Measurements from ENCODE around the gene GAS2L3. TPM values are rescaled to one million over a fixed set of nuclear protein-coding genes. Genes with fewer than 3 reads are reported as not detected.

GAS2L3 gene
- total and polyA plus RNA-seq, 2 donors from 2014 or later = 1.7 to 12.6 TPM

DNA sequence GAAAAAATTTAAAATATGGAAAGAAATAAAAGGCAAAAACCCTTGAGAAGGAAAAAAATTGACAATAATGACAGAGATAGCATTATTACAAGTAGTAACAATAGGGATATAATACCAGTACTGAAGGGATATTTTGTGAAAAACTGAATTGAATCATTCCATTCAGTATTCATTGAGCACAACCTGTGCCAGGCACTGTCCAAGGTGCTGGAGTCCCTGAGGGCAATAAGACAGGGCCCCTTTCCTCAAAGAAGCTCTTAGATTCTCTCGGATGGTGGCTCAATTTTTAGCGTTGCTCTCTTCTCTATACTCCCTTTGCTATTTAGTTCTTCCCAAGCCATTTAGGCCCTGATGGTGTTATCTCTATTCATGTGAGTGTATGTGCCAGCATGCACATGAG is 34.3 kb upstream of the GAS2L3 start:
- no peaks in the 10 kb centered on the region for H3K27me3 ChIP-seq (ENCODE audit: control insufficient read depth, insufficient read depth, low read length)
- intact Hi-C loops (cut with DNase I) = no loop called here
- no peak for FAIRE-seq
- no peaks in the 10 kb centered on the region for H3K4me1 ChIP-seq (ENCODE audit: control insufficient read depth in 2 of 3, insufficient read depth in 2 of 3, low read depth in 1 of 3, low read length in 3 of 3)
- H3K27ac ChIP-seq (ENCODE audit: low read depth in 2 of 2, low read length in 2 of 2) = no peak overlapping the region
- no peak overlapping the region for H3K9ac ChIP-seq (ENCODE audit: low read length in 3 of 3)
- H3K36me3 ChIP-seq (ENCODE audit: control insufficient read depth in 2 of 3, insufficient read depth in 3 of 3, low read length in 3 of 3) = peaks cover 0 to 4% (median 3%) of the 10 kb centered on the region in 3 donors
- peak in 3 of 5 donors; percentile 39 to 76 (median 57) for DNase-seq
- no peaks in the 10 kb centered on the region for H3K9me3 ChIP-seq (ENCODE audit: control insufficient read depth in 2 of 3, insufficient read depth in 1 of 3, low read length in 3 of 3)
- no peak overlapping the region for H3K4me3 ChIP-seq (ENCODE audit: low read length in 3 of 3)
- TF ChIP-seq, protein P1, sequence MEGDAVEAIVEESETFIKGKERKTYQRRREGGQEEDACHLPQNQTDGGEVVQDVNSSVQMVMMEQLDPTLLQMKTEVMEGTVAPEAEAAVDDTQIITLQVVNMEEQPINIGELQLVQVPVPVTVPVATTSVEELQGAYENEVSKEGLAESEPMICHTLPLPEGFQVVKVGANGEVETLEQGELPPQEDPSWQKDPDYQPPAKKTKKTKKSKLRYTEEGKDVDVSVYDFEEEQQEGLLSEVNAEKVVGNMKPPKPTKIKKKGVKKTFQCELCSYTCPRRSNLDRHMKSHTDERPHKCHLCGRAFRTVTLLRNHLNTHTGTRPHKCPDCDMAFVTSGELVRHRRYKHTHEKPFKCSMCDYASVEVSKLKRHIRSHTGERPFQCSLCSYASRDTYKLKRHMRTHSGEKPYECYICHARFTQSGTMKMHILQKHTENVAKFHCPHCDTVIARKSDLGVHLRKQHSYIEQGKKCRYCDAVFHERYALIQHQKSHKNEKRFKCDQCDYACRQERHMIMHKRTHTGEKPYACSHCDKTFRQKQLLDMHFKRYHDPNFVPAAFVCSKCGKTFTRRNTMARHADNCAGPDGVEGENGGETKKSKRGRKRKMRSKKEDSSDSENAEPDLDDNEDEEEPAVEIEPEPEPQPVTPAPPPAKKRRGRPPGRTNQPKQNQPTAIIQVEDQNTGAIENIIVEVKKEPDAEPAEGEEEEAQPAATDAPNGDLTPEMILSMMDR (IDR thresholded peaks at IDR 0.05; ENCODE audit: borderline replicate concordance, extremely low read depth, insufficient read depth) = no peak

DNA sequence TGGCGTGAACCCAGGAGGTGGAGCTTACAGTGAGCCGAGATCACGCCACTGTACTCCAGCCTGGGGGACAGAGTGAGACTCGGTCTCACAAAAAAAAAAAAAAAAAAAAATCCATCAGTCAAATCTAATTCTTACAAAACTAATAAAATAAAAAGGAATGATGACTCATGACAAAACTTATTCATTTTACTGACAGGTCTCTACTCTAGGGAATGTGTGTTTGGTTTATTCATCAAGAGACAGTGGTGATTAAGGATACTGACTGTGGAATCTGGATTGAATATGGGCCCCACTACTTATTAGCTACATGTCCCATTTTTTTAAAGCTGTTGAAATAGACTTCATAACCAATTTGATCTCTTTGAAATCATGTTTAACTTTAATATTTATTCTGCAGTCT is 29.3 kb upstream of the GAS2L3 start:
- Histone ChIP-seq H3K9ac (ENCODE audit: low read length in 3 of 3) (no peak overlapping the region), H3K9me3 (ENCODE audit: control insufficient read depth in 2 of 3, insufficient read depth in 1 of 3, low read length in 3 of 3) (no peaks in the 10 kb centered on the region), H3K27ac (ENCODE audit: low read depth in 2 of 2, low read length in 2 of 2) (no peak overlapping the region), H3K4me1 (ENCODE audit: control insufficient read depth in 2 of 3, insufficient read depth in 2 of 3, low read depth in 1 of 3, low read length in 3 of 3) (no peaks in the 10 kb centered on the region), H3K27me3 (ENCODE audit: control insufficient read depth, insufficient read depth, low read length) (no peaks in the 10 kb centered on the region), H3K4me3 (ENCODE audit: low read length in 3 of 3) (no peak overlapping the region), H3K36me3 (ENCODE audit: control insufficient read depth in 2 of 3, insufficient read depth in 3 of 3, low read length in 3 of 3) (peaks cover 0 to 8% (median 0%) of the 10 kb centered on the region in 3 donors)
- intact Hi-C loops (cut with DNase I) = no loop called here
- DNase-seq = no peak
- FAIRE-seq = no peak
- TF ChIP-seq, protein P1 (IDR thresholded peaks at IDR 0.05; ENCODE audit: borderline replicate concordance, extremely low read depth, insufficient read depth) = no peak

DNA sequence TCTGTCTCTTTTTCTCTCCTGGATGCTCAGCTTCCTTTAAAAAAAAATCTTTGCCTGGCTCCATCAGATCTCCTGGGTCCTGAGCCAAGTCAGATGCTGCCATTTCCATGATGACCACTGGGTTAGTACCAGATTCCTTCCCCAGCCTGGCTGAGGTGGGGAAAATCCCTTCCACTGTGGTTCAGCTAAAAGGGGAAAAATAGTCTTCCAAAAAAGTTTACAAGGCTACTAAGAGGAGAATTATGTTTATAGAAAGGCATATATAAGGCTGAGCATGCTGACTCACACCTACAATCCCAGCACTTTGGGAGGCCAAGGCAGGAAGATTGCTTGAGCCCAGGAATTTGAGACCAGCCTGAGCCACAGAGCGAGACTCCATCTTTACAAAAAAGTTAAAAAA is 28.4 kb upstream of the GAS2L3 start:
- TF ChIP-seq, protein P1 (IDR thresholded peaks at IDR 0.05; ENCODE audit: borderline replicate concordance, extremely low read depth, insufficient read depth) = no peak
- no peak overlapping the region for H3K27ac ChIP-seq (ENCODE audit: low read depth in 2 of 2, low read length in 2 of 2)
- H3K27me3 ChIP-seq (ENCODE audit: control insufficient read depth, insufficient read depth, low read length) = no peaks in the 10 kb centered on the region
- H3K36me3 ChIP-seq (ENCODE audit: control insufficient read depth in 2 of 3, insufficient read depth in 3 of 3, low read length in 3 of 3) = peaks cover 0 to 8% (median 0%) of the 10 kb centered on the region in 3 donors
- no peak overlapping the region for H3K9ac ChIP-seq (ENCODE audit: low read length in 3 of 3)
- no peak for DNase-seq
- H3K4me3 ChIP-seq (ENCODE audit: low read length in 3 of 3) = no peak overlapping the region
- no peak for FAIRE-seq
- intact Hi-C loops (cut with DNase I) = no loop called here
- H3K4me1 ChIP-seq (ENCODE audit: control insufficient read depth in 2 of 3, insufficient read depth in 2 of 3, low read depth in 1 of 3, low read length in 3 of 3) = no peaks in the 10 kb centered on the region
- H3K9me3 ChIP-seq (ENCODE audit: control insufficient read depth in 2 of 3, insufficient read depth in 1 of 3, low read length in 3 of 3) = no peaks in the 10 kb centered on the region

DNA sequence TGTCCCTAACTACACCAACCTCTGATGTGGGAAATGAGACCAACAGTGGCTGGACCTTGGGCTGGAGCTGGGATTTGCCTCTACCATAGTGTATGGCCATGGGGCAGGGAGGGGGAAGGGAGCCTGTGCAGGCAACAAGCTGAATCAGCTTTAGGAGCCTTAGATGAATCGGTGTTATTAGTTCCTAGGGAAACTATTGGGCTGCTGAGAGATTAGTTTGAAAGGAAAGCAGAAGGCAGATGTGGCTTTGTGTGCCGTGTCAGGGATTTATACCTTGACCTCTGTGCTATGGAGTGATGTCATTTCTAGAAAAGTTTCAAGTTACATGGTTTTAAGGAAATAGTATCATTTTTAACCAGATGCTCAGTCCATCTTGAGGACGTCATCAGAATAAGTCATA is 19.5 kb upstream of the GAS2L3 start:
- FAIRE-seq (no peak), DNase-seq (peak in 1 of 5 donors; percentile 11)
- intact Hi-C loops (cut with DNase I) = loop anchor here (10.0 kb wide), 1 partner anchor 319 kb away; no protein-coding TSS in a partner anchor
- Histone ChIP-seq H3K4me1 (ENCODE audit: control insufficient read depth in 2 of 3, insufficient read depth in 2 of 3, low read depth in 1 of 3, low read length in 3 of 3) (peaks cover 0 to 3% (median 0%) of the 10 kb centered on the region in 3 donors), H3K9ac (ENCODE audit: low read length in 3 of 3) (no peak overlapping the region), H3K36me3 (ENCODE audit: control insufficient read depth in 2 of 3, insufficient read depth in 3 of 3, low read length in 3 of 3) (no peaks in the 10 kb centered on the region), H3K9me3 (ENCODE audit: control insufficient read depth in 2 of 3, insufficient read depth in 1 of 3, low read length in 3 of 3) (no peaks in the 10 kb centered on the region), H3K27me3 (ENCODE audit: control insufficient read depth, insufficient read depth, low read length) (no peaks in the 10 kb centered on the region), H3K27ac (ENCODE audit: low read depth in 2 of 2, low read length in 2 of 2) (no peak overlapping the region), H3K4me3 (ENCODE audit: low read length in 3 of 3) (no peak overlapping the region)
- TF ChIP-seq, protein P1 (IDR thresholded peaks at IDR 0.05; ENCODE audit: borderline replicate concordance, extremely low read depth, insufficient read depth) = no peak

Measured in kidney (tissue), 14 donors.